Measurements from ENCODE around the gene BCL7A.
A peak's percentile ranks its signal among the peaks of the same experiment; 100 is the strongest.

Gene BCL7A

DNA sequence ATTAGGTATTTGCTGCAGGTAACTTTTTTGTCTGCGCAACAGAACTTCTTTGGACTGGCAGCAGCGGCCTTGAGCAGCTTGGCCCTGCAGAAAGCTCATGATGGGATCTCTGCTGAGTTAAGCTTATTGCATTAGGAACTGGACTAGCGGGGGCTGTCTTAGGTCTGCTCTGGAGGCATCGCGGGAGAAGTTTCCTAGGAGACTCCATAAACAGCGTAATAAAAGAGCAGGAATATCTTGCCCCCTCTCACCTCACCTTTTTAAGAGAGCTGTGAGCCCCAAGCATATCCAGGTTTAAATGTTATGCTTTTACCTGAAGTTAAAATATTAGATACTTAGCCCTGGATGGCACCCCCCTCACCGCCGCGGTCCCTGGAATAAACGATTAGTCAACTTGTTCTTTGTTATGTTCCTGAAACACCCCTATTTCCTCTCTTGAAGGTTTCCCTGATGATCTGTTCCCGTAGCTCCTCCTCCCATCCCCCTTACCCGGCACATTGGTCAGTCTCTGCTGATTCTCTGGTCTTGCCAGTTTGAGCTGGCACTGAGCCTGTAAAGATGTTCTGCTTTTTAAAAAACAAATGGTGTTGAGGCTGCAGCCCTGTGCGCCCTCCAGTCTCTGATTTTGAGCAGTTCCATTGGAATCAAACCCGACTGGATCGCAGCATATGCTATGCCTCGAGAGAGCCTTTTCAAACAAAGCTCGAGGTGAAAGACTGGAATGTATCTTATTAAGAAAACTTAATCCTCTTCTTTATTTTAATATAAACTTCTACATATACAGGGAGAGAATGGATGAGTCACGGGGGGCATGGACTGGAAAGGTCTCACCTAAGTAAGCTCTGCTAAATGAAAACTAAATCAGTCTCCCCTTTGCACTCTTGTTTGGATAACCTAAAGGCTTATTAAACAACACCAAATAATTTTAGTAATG is 58.7 kb downstream of the BCL7A start:
- no peak for TF ChIP-seq CTCF (IDR thresholded peaks at IDR 0.05; ENCODE audit: low read depth, low read length, missing control alignments)
- DNase-seq (ENCODE audit: low read depth): no peak
- peak overlapping the region; percentile 58 for H3K4me3 ChIP-seq (ENCODE audit: low read depth, low read length)

DNA sequence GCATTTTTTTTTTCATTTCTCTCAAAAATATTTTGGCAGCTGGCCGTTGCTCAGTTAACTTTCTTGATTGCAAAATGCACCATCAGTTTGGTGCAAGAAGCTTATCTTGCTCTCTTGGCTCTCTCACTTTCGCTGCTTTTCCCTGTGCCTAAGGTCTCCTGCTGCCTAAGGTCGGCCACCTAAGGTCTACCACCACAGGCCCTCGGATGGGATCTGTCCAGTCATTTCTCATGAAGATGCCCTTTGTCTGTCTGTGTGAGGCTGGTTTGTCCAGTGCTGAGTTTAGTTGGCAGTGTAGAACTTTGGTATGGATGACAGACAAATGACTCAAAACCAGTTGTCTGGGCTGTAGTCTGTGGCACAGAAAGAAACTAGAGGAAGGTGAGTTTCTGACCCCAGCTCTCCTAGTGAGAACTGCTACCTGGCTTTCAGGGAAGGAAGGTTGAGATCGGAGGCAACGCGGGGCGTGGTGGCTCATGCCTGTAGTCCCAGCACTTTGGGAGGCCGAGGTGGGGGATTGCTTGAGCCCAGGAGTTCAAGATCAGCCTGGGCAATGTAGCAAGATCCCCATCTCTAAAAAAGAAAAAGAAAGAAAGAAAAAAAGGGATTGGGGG is 59.5 kb downstream of the BCL7A start:
- peak overlapping the region; percentile 1; the same call in 1 of the 2 replicates for H3K4me3 ChIP-seq (ENCODE audit: low read depth, low read length)

GRCh38 chr12:122081697-122082221 is 60.1 kb downstream of the BCL7A start:
- no peak for TF ChIP-seq CTCF (IDR thresholded peaks at IDR 0.05; ENCODE audit: low read depth, low read length, missing control alignments)
- DNase-seq (ENCODE audit: low read depth): peak; percentile 62
- peak overlapping the region; percentile 1; the same call in 1 of the 2 replicates for H3K4me3 ChIP-seq (ENCODE audit: low read depth, low read length)

More for the DNA sequence above, 59.5 kb downstream of the BCL7A start:
- no peak for DNase-seq (ENCODE audit: low read depth)
- TF ChIP-seq CTCF (IDR thresholded peaks at IDR 0.05; ENCODE audit: low read depth, low read length, missing control alignments): no peak

- DNase-seq (ENCODE audit: low read depth): no peak
- no peak for TF ChIP-seq CTCF (IDR thresholded peaks at IDR 0.05; ENCODE audit: low read depth, low read length, missing control alignments)
- H3K4me3 ChIP-seq (ENCODE audit: low read depth, low read length): no peak overlapping the region
These were observed 61.1 kb downstream of the BCL7A start for GRCh38 chr12:122082621-122083356.

DNA sequence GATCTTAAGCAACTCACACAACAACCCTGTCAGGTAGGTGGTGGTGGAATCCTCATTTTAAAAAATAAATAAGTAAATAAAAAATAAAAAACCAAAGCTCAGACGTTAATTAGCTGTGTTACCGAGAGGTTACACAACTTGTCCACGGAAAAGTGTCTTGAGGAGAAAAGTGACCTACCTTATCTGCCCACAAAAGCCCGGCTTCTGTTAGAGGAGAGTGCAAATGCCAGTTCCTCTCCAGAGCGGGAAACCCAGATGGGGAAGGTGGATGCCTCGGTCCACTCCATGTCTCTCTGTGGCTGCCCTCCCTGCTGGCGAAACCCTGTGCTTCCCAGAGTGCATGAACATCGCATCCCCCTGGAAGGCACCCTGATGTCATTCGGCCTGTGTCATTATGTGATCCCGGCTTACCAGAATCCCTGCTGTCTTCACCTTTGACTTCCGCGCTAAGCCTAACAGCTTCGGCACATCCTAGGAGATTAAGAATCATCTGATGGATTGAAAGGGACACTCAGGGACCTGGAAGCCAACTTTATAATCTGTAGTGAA is 63.2 kb downstream of the BCL7A start:
- no peak for TF ChIP-seq CTCF (IDR thresholded peaks at IDR 0.05; ENCODE audit: low read depth, low read length, missing control alignments)

GRCh38 chr12:122085591-122085990 is 63.9 kb downstream of the BCL7A start:
- H3K4me3 ChIP-seq (ENCODE audit: low read depth, low read length): no peak overlapping the region
- DNase-seq (ENCODE audit: low read depth): no peak
- TF ChIP-seq CTCF (IDR thresholded peaks at IDR 0.05; ENCODE audit: low read depth, low read length, missing control alignments): no peak

More for the DNA sequence above, 63.2 kb downstream of the BCL7A start:
- no peak overlapping the region for H3K4me3 ChIP-seq (ENCODE audit: low read depth, low read length)
- DNase-seq (ENCODE audit: low read depth): no peak
